ENCODE results near the gene IGSF9.
A peak's percentile ranks its signal among the peaks of the same experiment; 100 is the strongest.
"Not testable (repeated sequence)": the region's sequence is repeated elsewhere in the genome, so short reads cannot be mapped to it uniquely, and the experiment has no call there.

The IGSF9 gene

GRCh38 chr1:159918352-159919200 is 26.8 kb downstream of the IGSF9 start:
- peak; percentile 48 for DNase-seq

GRCh38 chr1:159917533-159918351 is 27.7 kb downstream of the IGSF9 start:
- DNase-seq: no peak

- DNase-seq: peak; percentile 99
Measured at GRCh38 chr1:159916242-159917051, 29.0 kb downstream of the IGSF9 start.

GRCh38 chr1:159915571-159916241 is 29.7 kb downstream of the IGSF9 start:
- no peak for DNase-seq

- DNase-seq: no peak
Measured at GRCh38 chr1:159914252-159915018, 31.0 kb downstream of the IGSF9 start.

- DNase-seq: no peak
Measured at GRCh38 chr1:159913451-159914192, 31.8 kb downstream of the IGSF9 start.

GRCh38 chr1:159911326-159912070 is 33.9 kb downstream of the IGSF9 start:
- DNase-seq: no peak

- no peak for DNase-seq
Measured at GRCh38 chr1:159908031-159908940, 37.1 kb downstream of the IGSF9 start.

- no peak for DNase-seq
Measured at GRCh38 chr1:159906960-159907359, 38.5 kb downstream of the IGSF9 start.

GRCh38 chr1:159904036-159904435 is 41.4 kb downstream of the IGSF9 start:
- DNase-seq: not testable (repeated sequence)

GRCh38 chr1:159902541-159902940 is 42.9 kb downstream of the IGSF9 start:
- no peak for DNase-seq

GRCh38 chr1:159900755-159901360 is 44.6 kb downstream of the IGSF9 start:
- DNase-seq: no peak

- DNase-seq: peak; percentile 62
Measured at GRCh38 chr1:159900086-159900680, 45.2 kb downstream of the IGSF9 start, which contains the start of gene CFAP45. CFAP45 (minus strand) TSS chr1:159900165; CDS start chr1:159900098, 67 bp downstream.

- DNase-seq: not testable (repeated sequence)
Measured at GRCh38 chr1:159899634-159900033, 45.8 kb downstream of the IGSF9 start.

- DNase-seq: no peak
Measured at GRCh38 chr1:159898527-159898926, 46.9 kb downstream of the IGSF9 start.

GRCh38 chr1:159897962-159898361 is 47.5 kb downstream of the IGSF9 start:
- DNase-seq: no peak

GRCh38 chr1:159896546-159896930 is 48.9 kb downstream of the IGSF9 start:
- no peak for DNase-seq

Data from EL (cell line).